Left cardiac atrium (tissue), 4 donors: ENCODE data around the gene TOM1. TPM values are rescaled to one million over a fixed set of nuclear protein-coding genes. Genes with fewer than 3 reads are reported as not detected.

Source experiments
- ATAC-seq, 2 donors: fragments of 200-7000 bp; cut with Tn5 transposase; one replicate each; pipeline ENCODE4 v1.9.1; 2020; ENCODE audit warnings: mild to moderate bottlenecking in 2 of 2, moderate library complexity in 2 of 2
- DNase-seq: peaks from one replicate; pipeline ENCODE4 v3.0.0-alpha.2; 2020
- intact Hi-C, 2 donors: fragments of 100-400 bp; cut with DNase I; formaldehyde crosslinking; loops; one replicate each; pipeline versions ENCODE4 v1.14.1 to v1.15.1; 2022 to 2023
- total RNA-seq, 2 donors: library from RNA; stranded (reverse); fragmentation: NEBNext Ultra II Directional; extraction: Animal tissue kit (Norgen Biotek cat#: 25700); gene quantifications; one replicate each; pipeline ENCODE4 v1.2.1, GENCODE V29; 2021
- donor health status: DM: no; HTN: yes; CAD: no.
- donor health status: DM: no; HTN: yes; CAD: no; lungs with severe emphysema.
- donor health status: DM: yes; HTN: yes; CAD: no.
- donor health status: Dilated cardiomyopathy.

Gene TOM1
- total RNA-seq, 2 donors from 2014 or later = 45.1 to 57.9 TPM

DNA sequence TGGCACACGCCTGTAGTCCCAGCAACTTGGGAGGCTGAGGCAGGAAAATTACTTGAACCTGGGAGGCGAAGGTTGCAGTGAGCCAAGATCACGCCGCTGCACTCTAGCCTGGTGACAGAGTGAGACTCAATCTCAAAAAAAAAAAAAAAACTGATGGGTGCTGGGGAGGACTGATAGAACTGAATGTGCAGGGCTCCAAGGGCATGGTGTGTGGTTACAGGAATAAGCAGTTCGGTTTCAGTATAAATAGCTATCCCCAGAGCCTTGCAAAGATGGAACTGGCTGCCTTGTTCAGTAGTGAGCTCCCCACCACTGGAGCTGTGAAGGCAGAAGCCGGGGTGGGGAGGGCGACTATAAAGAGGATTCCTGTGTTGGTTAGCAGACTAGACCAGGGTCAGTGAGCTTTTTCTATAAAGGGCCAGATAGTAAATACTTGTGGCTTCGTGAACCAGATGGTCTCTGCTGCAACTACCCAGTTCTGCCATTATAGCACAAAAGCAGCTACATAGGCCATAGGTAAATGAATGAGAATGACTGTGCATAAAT is 5.9 kb downstream of the TOM1 start:
- no peak for ATAC-seq
- no peak for DNase-seq
- intact Hi-C loops = no loop called here

GRCh38 chr22:35306350-35306967 is 6.8 kb downstream of the TOM1 start:
- intact Hi-C loops = no loop called here
- DNase-seq = no peak
- no peak for ATAC-seq

GRCh38 chr22:35307372-35307771 is 7.7 kb downstream of the TOM1 start:
- ATAC-seq (no peak), DNase-seq (no peak)
- intact Hi-C loops = no loop called here

- no peak for DNase-seq
- ATAC-seq = no peak
- intact Hi-C loops = no loop called here
These were observed 8.2 kb downstream of the TOM1 start for GRCh38 chr22:35307892-35308291.

DNA sequence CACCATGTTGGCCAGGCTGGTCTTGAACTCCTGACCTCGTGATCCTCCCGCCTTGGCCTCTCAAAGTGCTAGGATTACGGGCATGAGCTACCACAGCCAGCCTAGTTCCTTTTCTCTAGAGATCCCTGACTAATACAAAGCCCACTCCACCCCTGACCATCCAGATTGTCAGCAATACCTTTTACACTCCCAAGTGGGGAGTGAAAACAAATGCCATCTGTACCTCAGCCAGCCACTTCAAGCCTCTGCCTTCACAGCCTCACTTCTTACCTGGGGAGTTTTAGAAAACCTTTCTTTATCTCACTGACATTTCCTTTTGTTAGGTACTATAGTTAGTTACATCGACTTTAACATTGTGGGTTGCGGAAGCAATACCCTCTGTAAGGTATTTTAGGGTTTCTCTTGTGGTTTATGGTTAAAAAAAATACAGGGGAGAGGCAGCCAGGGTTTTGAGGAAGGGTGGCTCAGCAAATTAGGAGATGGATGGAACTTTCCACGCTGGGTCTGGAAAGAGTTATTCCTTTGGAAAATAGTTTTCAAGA is 8.9 kb downstream of the TOM1 start:
- ATAC-seq (no peak), DNase-seq (no peak)
- intact Hi-C loops = no loop called here

DNA sequence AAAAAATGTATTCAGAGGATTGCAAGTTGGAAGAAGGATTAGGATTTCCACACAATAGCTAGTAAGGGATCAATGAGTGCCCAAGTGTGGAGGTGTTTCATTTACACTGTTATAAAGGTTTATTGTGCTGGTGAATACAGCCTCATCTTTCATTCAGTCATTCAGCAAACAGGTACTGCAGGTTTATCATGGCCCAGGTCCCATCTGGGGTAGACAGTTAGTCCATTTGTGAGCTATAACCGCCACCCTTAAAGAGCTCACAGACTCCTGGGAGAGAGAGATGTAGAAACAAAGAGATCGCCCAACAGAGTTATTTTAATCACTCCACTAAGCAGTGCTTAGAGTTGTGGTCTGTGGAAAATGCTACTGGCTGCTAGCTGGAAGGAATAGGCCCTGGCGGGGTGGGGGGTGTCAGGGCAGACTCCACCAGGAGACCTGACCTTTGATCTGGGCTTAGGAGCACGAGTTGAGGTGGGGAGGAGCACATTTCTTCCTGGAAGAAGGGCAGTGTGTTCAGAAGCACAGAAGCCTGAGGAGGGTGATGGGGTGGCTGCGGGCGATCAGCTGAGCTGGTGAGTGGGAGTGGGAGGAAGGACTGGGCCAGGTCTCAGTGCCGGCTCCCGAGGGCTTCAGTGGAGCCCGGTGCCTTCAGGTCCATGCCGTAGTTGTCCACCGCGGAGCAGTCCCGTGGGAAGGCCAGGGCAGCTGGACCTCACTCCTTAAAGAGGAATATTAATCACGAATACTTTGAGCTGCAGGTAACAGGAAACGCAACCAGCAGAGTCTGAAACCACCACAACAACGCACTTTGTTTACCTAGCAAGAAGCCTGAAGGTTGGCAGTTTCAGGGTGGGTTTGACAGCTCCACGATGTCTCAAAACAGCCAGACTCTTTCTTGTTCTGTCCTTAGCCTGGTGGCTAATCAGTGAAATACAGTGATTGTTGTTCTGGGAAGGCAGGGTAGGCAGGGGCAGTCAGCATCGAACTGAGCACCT is 11.2 kb downstream of the TOM1 start:
- ATAC-seq = no peak
- no peak for DNase-seq
- intact Hi-C loops = no loop called here

GRCh38 chr22:35311551-35311999 is 11.9 kb downstream of the TOM1 start:
- DNase-seq (no peak), ATAC-seq (no peak)
- intact Hi-C loops = no loop called here

- DNase-seq (peak; percentile 54), ATAC-seq (peak; percentile 20 to 21)
- intact Hi-C loops = no loop called here
These were observed 12.7 kb downstream of the TOM1 start for GRCh38 chr22:35312198-35313059.

GRCh38 chr22:35313311-35314121 is 13.8 kb downstream of the TOM1 start:
- DNase-seq (peak; percentile 60), ATAC-seq (peak; percentile 21 to 61)
- intact Hi-C loops = no loop called here

GRCh38 chr22:35314161-35314942 is 14.7 kb downstream of the TOM1 start:
- peak; percentile 18 to 23 for ATAC-seq
- intact Hi-C loops = no loop called here
- no peak for DNase-seq

DNA sequence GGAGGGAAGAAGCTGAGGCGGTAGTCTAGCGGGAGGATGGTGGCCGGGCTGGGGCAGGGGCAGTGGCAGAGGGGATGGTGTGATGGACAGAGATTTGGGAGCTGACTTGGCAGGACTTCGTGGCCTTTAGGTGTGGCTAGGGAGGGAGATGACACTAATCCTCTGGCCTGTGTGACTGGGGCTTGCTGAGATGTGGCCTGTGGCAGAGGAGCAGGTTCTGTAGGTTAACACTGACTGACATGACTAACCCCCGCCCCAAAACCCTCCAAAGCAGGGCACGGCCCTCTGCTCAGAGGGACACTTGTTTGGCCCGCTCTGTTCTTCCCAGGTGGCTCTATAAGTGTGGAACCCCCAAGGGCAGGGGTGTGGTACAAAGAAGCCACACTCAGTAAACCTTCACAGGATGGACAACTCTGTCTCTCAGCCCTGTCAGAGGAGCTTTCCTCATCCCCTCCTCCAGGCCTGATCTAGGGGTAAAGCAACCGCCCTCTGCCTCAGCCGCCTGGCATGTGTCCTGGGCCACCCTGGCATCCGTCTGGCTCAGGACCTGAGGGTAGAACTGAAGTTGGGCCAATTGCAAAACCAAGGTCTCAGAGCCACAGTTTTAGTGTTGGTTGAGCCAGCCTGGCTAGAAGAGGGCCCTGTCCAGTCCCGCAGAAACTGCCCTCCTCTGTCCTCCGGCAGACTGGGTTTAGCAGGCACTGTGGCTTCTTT is 15.6 kb downstream of the TOM1 start:
- intact Hi-C loops = no loop called here
- DNase-seq (no peak), ATAC-seq (peak; percentile 9 to 21)

DNA sequence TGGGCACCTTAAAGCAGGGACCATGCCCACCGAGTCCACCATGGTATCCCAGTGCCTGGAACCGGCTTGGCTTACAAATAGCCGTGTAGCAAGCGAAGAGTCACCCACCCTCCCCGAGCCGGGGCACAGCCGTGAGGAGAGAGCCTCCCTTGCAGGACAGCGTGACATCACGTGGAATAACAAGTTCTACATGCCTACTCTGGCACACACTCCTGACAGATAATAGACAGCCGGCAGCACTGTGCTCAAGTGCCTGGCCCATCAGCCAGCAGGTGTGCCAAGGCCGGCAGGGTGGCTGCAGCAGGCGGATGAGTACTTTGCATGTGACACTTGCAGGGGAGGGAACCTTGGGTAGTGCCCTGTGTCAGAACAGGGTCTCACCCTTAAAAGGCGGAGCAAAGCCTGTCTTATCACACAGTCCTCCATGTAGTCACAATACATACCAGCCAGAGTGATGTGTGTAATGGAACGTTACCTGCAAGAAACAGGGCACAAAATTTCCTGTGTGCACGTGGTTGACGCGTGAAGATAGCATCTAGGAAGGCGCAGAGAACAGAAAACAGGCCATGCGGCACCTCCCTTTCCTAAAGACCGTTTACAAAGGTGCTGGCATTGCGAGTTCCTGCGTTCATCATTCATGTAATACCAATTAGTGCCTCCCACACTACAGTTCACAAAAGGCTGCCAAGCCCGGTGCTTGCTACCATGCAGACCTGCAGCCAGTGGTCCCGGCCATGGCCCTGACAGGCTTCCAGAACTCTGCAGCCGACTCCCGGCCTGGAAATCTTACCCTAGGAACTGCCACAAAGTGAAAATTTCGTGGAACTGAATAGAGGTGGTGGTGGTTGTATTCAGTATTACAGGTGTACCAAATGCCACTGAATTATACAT is 16.4 kb downstream of the TOM1 start:
- peak; percentile 72 to 83 for ATAC-seq
- DNase-seq = peak; percentile 72
- intact Hi-C loops = no loop called here

DNA sequence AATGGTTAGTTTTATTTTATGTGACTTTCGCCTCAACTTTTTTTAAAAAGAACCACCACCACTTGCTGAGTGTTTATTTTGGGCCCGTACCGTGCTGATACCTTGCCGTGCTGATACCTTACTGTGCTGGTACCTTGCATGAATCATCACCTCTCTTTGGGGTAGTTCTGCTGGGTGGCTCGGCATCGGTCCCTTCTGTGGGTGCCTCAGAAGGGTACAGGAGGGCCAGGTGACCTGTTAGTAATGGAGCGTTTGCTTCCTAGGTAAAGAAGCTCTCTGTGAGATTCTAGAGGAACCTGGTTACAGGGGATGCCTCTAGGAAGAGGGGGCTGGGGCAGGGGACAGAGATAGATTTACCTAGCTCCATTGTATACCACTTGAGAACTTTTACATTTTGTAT is 17.1 kb downstream of the TOM1 start:
- intact Hi-C loops = no loop called here
- no peak for ATAC-seq
- no peak for DNase-seq

GRCh38 chr22:35317680-35318290 is 18.1 kb downstream of the TOM1 start:
- no peak for DNase-seq
- ATAC-seq = no peak

More at GRCh38 chr22:35317680-35318290, 18.1 kb downstream of the TOM1 start:
- intact Hi-C loops = no loop called here
